Left ventricle myocardium inferior (tissue), 1 donor: ENCODE results near the gene THOC6. TPM values are rescaled to one million over a fixed set of nuclear protein-coding genes. Genes with fewer than 3 reads are reported as not detected.
A peak's percentile ranks its signal among the peaks of the same experiment; 100 is the strongest.
"Not testable (repeated sequence)": the region's sequence is repeated elsewhere in the genome, so short reads cannot be mapped to it uniquely, and the experiment has no call there.

ENCODE experiments used
- DNase-seq: peaks from one replicate; pipeline ENCODE4 v3.0.0-alpha.2; 2020
- H3K27ac ChIP-seq: fragments of 200-600 bp; replicated peaks from 2 replicates; pipeline ENCODE4 v1.8.0; 2021
- H3K27me3 ChIP-seq: fragments of 200-600 bp; 2 replicates; pipeline ENCODE4 v1.8.0; 2021; ENCODE audit warnings: low read depth
- H3K36me3 ChIP-seq: fragments of 200-600 bp; 2 replicates; pipeline ENCODE4 v1.8.0; 2021
- H3K4me1 ChIP-seq: fragments of 200-600 bp; 2 replicates; pipeline ENCODE4 v1.8.0; 2021
- H3K4me3 ChIP-seq: fragments of 200-600 bp; 2 replicates; pipeline ENCODE4 v1.8.0; 2021; ENCODE audit warnings: mild to moderate bottlenecking, moderate library complexity
- H3K9me3 ChIP-seq: fragments of 200-600 bp; replicated peaks from 2 replicates; pipeline ENCODE4 v1.8.0; 2021
- intact Hi-C: fragments of 100-400 bp; cut with micrococcal nuclease; formaldehyde crosslinking; loops from one replicate; pipeline ENCODE4 v1.11.0; 2022
- total RNA-seq: library from RNA; stranded (reverse); fragmentation: NEBNext Ultra II Directional; extraction: Animal tissue kit (Norgen Biotek cat#: 25700); gene quantifications from one replicate; pipeline ENCODE4 v1.2.1, GENCODE V29; 2021
- TF ChIP-seq, protein P1 (sequence below): fragments of 200-600 bp; IDR thresholded peaks from 2 replicates; pipeline ENCODE4 v1.8.0; 2021; ENCODE audit warnings: antibody characterized with exemption, mild to moderate bottlenecking, borderline replicate concordance
- donor health status: DM: no; HTN: yes; CAD: no; lungs with severe emphysema.

Gene THOC6
- total RNA-seq, 1 donor from 2014 or later: 9.1 TPM

GRCh38 chr16:3073448-3073847 is 49.6 kb downstream of the THOC6 start:
- H3K27ac ChIP-seq: no peak overlapping the region
- peaks cover 5% of the 10 kb centered on the region for H3K36me3 ChIP-seq
- intact Hi-C loops: no loop called here
- no peaks in the 10 kb centered on the region for H3K27me3 ChIP-seq
- DNase-seq: no peak
- TF ChIP-seq, protein P1, sequence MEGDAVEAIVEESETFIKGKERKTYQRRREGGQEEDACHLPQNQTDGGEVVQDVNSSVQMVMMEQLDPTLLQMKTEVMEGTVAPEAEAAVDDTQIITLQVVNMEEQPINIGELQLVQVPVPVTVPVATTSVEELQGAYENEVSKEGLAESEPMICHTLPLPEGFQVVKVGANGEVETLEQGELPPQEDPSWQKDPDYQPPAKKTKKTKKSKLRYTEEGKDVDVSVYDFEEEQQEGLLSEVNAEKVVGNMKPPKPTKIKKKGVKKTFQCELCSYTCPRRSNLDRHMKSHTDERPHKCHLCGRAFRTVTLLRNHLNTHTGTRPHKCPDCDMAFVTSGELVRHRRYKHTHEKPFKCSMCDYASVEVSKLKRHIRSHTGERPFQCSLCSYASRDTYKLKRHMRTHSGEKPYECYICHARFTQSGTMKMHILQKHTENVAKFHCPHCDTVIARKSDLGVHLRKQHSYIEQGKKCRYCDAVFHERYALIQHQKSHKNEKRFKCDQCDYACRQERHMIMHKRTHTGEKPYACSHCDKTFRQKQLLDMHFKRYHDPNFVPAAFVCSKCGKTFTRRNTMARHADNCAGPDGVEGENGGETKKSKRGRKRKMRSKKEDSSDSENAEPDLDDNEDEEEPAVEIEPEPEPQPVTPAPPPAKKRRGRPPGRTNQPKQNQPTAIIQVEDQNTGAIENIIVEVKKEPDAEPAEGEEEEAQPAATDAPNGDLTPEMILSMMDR: no peak
- no peaks in the 10 kb centered on the region for H3K9me3 ChIP-seq
- H3K4me3 ChIP-seq: no peak overlapping the region
- H3K4me1 ChIP-seq: peaks cover 12% of the 10 kb centered on the region

DNA sequence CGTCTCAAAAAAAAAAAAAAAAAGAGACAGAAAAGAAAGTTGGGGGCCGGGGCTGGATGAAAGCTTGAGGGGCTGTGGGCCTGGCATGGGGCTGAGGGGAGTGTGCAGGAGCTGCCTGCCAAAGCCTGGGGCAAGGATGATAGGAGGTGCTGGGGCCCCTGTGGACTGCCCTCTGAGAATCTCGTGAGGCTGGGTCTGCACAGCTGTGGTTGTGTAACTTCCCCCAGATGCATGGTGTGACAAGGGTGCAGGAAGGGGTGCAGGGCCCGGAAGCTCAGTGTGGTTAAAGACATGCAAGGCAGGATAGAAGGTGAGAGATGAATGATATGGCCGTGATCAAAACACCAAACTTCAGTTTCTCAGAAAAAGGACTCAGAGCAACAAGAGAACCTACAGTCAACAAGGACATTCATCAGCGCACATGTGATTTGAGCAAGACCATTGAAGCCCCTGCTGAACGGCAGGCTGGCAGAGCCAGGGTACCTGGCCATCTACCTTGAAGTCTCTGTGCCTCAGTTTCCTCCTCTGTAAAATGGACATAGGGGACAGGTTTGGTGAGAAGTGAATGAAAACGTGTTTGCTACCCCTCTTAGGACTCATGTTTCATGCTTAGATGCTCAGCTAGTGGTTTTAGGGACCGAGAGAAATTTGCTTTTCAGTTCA is 51.2 kb downstream of the THOC6 start:
- Histone ChIP-seq H3K36me3 (peaks cover 3% of the 10 kb centered on the region), H3K4me3 (no peak overlapping the region), H3K9me3 (no peaks in the 10 kb centered on the region), H3K4me1 (peaks cover 11% of the 10 kb centered on the region), H3K27me3 (no peaks in the 10 kb centered on the region), H3K27ac (peak overlapping the region; percentile 33)
- TF ChIP-seq, protein P1: no peak
- DNase-seq: no peak
- intact Hi-C loops: no loop called here

- peak; percentile 65 for DNase-seq
- TF ChIP-seq, protein P1: no peak
- Histone ChIP-seq H3K36me3 (peaks cover 3% of the 10 kb centered on the region), H3K9me3 (no peaks in the 10 kb centered on the region), H3K4me1 (peaks cover 11% of the 10 kb centered on the region), H3K27me3 (no peaks in the 10 kb centered on the region), H3K4me3 (no peak overlapping the region), H3K27ac (peak overlapping the region; percentile 33)
- intact Hi-C loops: no loop called here
Observed at GRCh38 chr16:3075523-3075915, 51.7 kb downstream of the THOC6 start.

- H3K27me3 ChIP-seq, DNase-seq, H3K36me3 ChIP-seq, H3K4me3 ChIP-seq, H3K9me3 ChIP-seq, intact Hi-C loops: not testable (repeated sequence)
- peak overlapping the region; percentile 16 for H3K27ac ChIP-seq
- H3K4me1 ChIP-seq: peaks cover 11% of the 10 kb centered on the region
Observed at GRCh38 chr16:3075946-3076345, 52.1 kb downstream of the THOC6 start.

DNA sequence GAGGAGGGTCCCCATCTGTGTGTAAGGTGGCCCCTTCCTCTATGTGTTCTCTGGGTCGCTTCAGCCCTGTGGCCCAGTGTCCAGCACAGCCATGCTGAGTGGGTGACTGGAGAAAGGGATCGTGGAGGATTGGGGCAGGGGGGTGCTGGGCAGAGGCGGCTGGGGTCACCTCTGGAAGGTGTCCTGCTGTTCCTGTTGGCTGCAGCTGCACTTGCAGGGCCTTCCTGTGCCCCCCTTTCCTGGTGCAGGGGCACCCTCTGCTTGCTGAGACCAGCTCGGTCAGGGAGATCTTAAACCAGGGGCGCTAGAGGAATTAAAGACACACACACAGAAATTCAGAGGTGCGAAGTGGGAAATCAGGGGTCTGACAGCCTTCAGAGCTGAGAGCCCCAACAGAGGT is 52.7 kb downstream of the THOC6 start:
- Histone ChIP-seq H3K27me3 (no peaks in the 10 kb centered on the region), H3K36me3 (peaks cover 3% of the 10 kb centered on the region), H3K27ac (peak overlapping the region; percentile 16), H3K9me3 (no peaks in the 10 kb centered on the region), H3K4me3 (no peak overlapping the region), H3K4me1 (peaks cover 11% of the 10 kb centered on the region)
- intact Hi-C loops: no loop called here
- DNase-seq: no peak
- TF ChIP-seq, protein P1: no peak

Other genes with a start within 250 kb of the THOC6 start
- gene ELOB, start 246.8 kb upstream of the THOC6 start, total RNA-seq: 304 TPM
- gene PRSS33, start 236.5 kb upstream of the THOC6 start, total RNA-seq: not detected
- not detected for gene PRSS41, start 225.6 kb upstream of the THOC6 start, total RNA-seq
- gene PRSS21, start 206.8 kb upstream of the THOC6 start, total RNA-seq: not detected
- gene ZG16B, start 193.7 kb upstream of the THOC6 start, total RNA-seq: 0.27 TPM
- not detected for gene PRSS22, start 165.9 kb upstream of the THOC6 start, total RNA-seq
- gene FLYWCH2, start 140.8 kb upstream of the THOC6 start, total RNA-seq: 23.2 TPM
- 35.7 TPM for gene FLYWCH1, start 112.1 kb upstream of the THOC6 start, total RNA-seq
- not detected for gene KREMEN2, start 59.8 kb upstream of the THOC6 start, total RNA-seq
- 9.2 TPM for gene PAQR4, start 54.7 kb upstream of the THOC6 start, total RNA-seq
- gene PKMYT1, start 43.6 kb upstream of the THOC6 start, total RNA-seq: 1.3 TPM
- gene CLDN9, start 11.1 kb upstream of the THOC6 start, total RNA-seq: 1.2 TPM
- not detected for gene CLDN6, start 5.9 kb upstream of the THOC6 start, total RNA-seq
- 66.2 TPM for gene TNFRSF12A, start 3.7 kb upstream of the THOC6 start, total RNA-seq
- 48.5 TPM for gene HCFC1R1, start 93 bp upstream of the THOC6 start, total RNA-seq
- 0.05 TPM for gene BICDL2, start 12.9 kb downstream of the THOC6 start, total RNA-seq
- gene MMP25, start 22.5 kb downstream of the THOC6 start, total RNA-seq: 1.2 TPM
- gene IL32, start 41.6 kb downstream of the THOC6 start, total RNA-seq: 36.3 TPM
- not detected for gene ZSCAN10, start 75.3 kb downstream of the THOC6 start, total RNA-seq
- 8.0 TPM for gene ZNF205, start 88.6 kb downstream of the THOC6 start, total RNA-seq
- gene ZNF213, start 111.0 kb downstream of the THOC6 start, total RNA-seq: 6.2 TPM
- gene OR1F1, start 164.2 kb downstream of the THOC6 start, total RNA-seq: not detected
- 5.8 TPM for gene ZNF200, start 211.1 kb downstream of the THOC6 start, total RNA-seq
- gene MEFV, start 232.6 kb downstream of the THOC6 start, total RNA-seq: 0.49 TPM